EH (cell line): ENCODE results near the gene PRAMEF5.
"Not testable (repeated sequence)": the region's sequence is repeated elsewhere in the genome, so short reads cannot be mapped to it uniquely, and the experiment has no call there.

Experiments used
- DNase-seq: peaks from one replicate; pipeline ENCODE4 v3.0.0-alpha.2; 2015; ENCODE audit warnings: low read depth

PRAMEF5 gene

DNA sequence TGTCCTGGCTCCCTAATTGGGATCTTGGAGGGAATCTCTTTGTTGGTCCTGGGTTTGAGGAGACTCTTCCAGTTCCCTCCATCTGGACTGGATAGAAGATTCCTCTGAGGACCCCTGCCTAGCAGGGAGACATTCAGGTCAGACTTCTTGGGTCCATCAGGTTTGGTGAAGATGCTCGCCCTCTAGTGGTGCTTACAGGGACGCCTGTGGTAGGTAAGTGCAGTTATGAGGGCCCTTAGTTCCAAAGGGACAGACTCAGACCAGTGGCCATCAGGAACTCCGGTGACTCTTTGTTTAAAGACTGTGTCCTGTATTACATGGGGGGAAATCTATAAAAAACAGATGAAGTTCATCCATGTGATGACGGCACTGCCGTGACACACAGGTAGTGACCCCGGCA is 23.0 kb downstream of the PRAMEF5 start:
- DNase-seq, result not testable (repeated sequence)

DNA sequence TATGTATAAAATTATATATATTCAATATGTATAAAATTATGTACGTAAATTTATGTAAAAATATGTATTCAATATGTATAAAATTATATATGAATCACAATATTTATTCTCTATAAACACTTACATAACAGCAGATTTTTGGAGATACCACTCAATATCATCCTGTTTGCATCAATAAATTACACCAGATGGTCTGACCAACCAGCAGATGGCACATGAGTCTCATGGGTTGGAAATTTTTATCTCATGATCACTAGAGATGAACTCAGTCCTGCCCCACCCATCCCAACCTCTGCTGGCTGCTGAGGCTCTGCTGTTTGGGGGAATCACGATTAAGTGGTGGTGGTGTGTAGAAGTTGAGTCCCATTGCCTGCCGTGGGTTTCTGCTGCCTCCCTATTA is 25.6 kb downstream of the PRAMEF5 start:
- DNase-seq, result not testable (repeated sequence)

DNA sequence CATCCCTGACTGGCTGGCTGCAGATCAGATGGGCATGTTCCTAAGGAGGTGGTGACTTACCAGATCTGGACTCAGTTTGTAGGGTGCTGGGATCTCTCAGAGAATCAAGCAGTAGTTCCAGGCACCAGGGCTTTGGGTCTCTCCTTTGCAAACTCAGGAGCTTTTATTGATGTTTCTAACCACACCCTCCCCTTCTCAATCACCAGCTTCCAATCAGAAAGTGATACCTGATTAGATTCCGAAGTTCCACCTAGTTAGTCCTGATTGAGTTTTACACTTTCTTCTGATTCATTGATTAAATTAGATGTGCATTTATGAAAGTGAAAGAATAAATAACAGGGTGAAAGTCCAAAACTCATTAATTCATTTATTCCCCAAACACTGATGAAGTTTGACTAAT is 31.0 kb downstream of the PRAMEF5 start, which contains the start of gene PRAMEF8:
Gene PRAMEF8 (minus strand): TSS at position 101 of the 400 bp plus-strand sequence. CDS start 1,046 bp downstream, outside the sequence.
- not testable (repeated sequence) for DNase-seq

DNA sequence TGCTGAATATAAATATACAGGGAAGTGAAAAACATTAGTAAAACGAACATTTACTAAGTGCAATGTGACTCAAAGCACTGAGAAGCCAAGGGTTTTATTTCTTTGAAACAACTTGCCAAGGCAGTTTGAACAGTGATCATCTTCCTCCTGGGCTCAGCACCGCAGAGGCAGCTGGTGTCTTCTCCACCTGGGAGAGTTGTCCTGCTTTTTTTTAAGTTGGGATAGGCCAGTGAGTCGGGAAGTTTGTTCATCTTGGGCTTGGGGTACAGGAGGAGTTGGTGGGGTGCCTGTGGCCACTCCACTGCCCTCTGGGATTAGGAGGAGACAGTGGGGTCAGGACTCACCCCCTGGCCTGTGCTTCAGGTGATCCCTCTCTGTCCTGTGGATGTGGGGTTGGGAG is 35.0 kb downstream of the PRAMEF5 start:
- not testable (repeated sequence) for DNase-seq

DNA sequence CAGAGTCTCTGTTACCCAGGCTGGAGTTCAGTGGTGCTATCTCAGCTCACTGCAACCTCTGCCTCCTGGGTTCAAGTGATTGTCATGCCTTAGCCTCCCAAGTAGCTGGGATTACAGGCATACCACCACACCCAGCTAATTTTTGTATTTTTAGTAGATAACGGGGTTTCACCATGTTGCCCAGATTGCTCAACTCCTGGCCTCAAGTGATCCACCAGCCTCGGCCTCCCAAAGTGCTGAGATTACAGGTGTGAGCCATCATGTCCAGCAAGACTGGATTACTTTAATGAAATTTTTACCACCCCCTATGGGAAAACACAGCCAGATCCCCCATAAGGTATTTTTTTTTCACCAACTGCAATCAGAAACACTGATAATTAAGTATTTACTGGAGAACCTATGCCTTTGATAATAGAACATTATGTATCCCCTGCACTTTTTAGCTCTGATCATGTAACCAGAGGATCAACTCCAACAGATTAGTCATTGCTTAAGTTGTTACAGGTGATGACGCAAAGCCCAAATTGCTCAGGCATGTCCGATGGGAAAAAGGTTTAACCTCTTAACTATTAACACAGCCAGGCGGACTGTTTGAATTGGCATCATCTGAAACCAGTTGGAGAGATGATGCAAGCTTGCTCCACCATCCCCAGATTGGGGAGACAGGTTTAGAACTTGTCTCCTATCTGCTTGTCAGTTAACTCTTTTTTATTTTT is 43.4 kb downstream of the PRAMEF5 start:
- not testable (repeated sequence) for DNase-seq

DNA sequence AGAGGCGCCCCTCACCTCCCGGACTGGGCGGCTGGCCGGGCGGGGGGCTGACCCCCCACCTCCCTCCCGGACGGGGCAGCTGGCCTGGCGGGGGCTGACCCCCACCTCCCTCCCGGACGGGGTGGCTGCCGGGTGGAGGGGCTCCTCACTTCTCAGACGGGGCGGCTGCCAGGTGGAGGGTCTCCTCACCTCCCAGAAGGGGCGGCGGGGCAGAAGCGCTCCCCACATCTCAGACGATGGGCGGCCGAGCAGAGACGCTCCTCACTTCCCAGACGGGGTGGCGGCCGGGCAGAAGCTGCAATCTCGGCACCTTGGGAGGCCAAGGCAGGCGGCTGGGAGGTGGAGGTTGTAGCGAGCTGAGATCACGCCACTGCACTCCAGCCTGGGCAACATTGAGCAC is 44.7 kb downstream of the PRAMEF5 start:
- DNase-seq, result not testable (repeated sequence)

DNA sequence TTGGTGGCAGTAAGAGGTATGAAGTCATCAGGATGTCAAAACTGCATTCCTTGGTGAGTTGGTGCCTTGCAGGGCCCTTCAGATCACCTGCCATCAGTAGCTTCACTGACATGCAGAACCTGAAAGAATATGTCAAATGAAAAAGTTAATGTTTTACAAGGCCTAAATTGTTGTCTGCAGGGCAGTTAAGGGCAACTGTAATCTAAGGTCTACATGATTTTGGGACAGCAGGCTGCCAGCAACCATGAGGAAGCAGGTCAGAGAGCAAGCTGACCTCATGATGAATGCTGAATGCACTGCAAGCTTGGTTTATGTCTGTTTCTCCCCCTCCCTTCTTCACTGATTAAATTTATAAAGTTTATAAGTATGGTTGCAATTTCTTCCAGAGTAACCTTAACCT is 48.2 kb downstream of the PRAMEF5 start:
- DNase-seq, result not testable (repeated sequence)

DNA sequence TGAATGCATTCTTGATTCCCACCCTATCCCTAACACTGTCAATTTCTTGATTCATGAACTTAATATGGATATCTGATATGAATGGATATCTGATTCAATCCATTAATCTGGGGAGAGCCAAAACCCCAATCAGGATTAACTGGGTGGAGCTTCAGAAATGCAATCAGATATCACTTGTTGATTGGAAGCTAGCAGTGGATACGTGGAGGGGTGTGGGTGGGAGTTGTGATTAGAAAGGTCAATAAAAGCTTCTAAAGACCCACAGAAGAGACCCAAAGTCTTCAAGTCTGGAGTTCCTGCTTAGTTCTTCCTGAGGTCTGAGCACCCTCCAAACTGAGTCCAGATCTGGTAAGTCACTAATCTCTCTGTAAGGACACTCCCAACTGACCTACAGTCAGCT is 49.2 kb downstream of the PRAMEF5 start, which contains the start of gene PRAMEF33:
Gene PRAMEF33 (plus strand): TSS at position 301 of the 400 bp plus-strand sequence. CDS start 2,416 bp downstream, outside the sequence.
- not testable (repeated sequence) for DNase-seq
